Measurements from ENCODE around the gene RAB11A. TPM values are rescaled to one million over a fixed set of nuclear protein-coding genes. Genes with fewer than 3 reads are reported as not detected.

Gene RAB11A
- total RNA-seq, 2 experiments from 2014 or later, result 106 to 113 TPM

GRCh38 chr15:65856821-65857455 lies 12.4 kb upstream of the RAB11A start:
- intact Hi-C loops (cut with micrococcal nuclease), result loop anchor here (5.0 kb wide), 1 partner anchor 220 kb away; no protein-coding TSS in a partner anchor
- ATAC-seq, result peak; percentile 71
- Mint-ChIP-seq H3K4me1 (ENCODE audit: low read depth) (peaks cover 12% of the 10 kb centered on the region), H3K9me3 (no peaks in the 10 kb centered on the region), H3K27me3 (no peaks in the 10 kb centered on the region), H3K27ac (no peak overlapping the region), H3K36me3 (ENCODE audit: low read depth) (no peaks in the 10 kb centered on the region), H3K4me3 (no peak overlapping the region)
- POLR2A ChIA-PET, result interaction anchor here (0.6 to 1.5 kb wide), 3 partner anchors 12 to 66 kb away, joined by 3 to 5 read pairs (median 3); partner anchors contain the start of gene RAB11A
- DNase-seq, result peak; percentile 91
- CTCF ChIA-PET, result interaction anchor here (0.7 to 3.1 kb wide), 31 partner anchors 8 to 261 kb away, joined by 3 to 20 read pairs (median 4); partner anchors contain the start of genes RAB11A and SLC24A1
- TF ChIP-seq CTCF (IDR thresholded peaks at IDR 0.05), result peak; percentile 89

GRCh38 chr15:65857718-65858402 lies 11.4 kb upstream of the RAB11A start:
- intact Hi-C loops (cut with micrococcal nuclease), result loop anchor here (5.0 kb wide), 1 partner anchor 221 kb away; no protein-coding TSS in a partner anchor
- POLR2A ChIA-PET, result interaction anchor here (0.6 to 1.5 kb wide), 2 partner anchors 11 to 67 kb away, joined by 3 to 5 read pairs; partner anchors contain the start of gene RAB11A
- peak overlapping the region; percentile 6 for H3K27ac Mint-ChIP-seq

GRCh38 chr15:65862682-65863081 lies 6.6 kb upstream of the RAB11A start:
- peak; percentile 76 for TF ChIP-seq CTCF (IDR thresholded peaks at IDR 0.05)
- no peaks in the 10 kb centered on the region for H3K36me3 Mint-ChIP-seq (ENCODE audit: low read depth)
- H3K9me3 Mint-ChIP-seq, result no peaks in the 10 kb centered on the region
- H3K4me1 Mint-ChIP-seq (ENCODE audit: low read depth), result peaks cover 13% of the 10 kb centered on the region
- ChIA-PET CTCF (interaction anchor here (0.5 to 1.9 kb wide), 32 partner anchors 12 to 387 kb away, joined by 3 to 8 read pairs (median 3); no protein-coding TSS in a partner anchor), POLR2A (interaction anchor here (0.6 to 0.7 kb wide), 2 partner anchors 35 to 70 kb away, joined by 3 to 4 read pairs; no protein-coding TSS in a partner anchor)
- H3K27me3 Mint-ChIP-seq, result no peaks in the 10 kb centered on the region
- H3K4me3 Mint-ChIP-seq, result no peak overlapping the region
- intact Hi-C loops (cut with micrococcal nuclease), result no loop called here
- ATAC-seq (peak; percentile 99), DNase-seq (peak; percentile 91)
- H3K27ac Mint-ChIP-seq, result no peak overlapping the region

More at GRCh38 chr15:65857718-65858402, 11.4 kb upstream of the RAB11A start:
- ATAC-seq (no peak), DNase-seq (no peak)
- Mint-ChIP-seq H3K9me3 (no peaks in the 10 kb centered on the region), H3K36me3 (ENCODE audit: low read depth) (no peaks in the 10 kb centered on the region), H3K27me3 (no peaks in the 10 kb centered on the region), H3K4me3 (no peak overlapping the region), H3K4me1 (ENCODE audit: low read depth) (peaks cover 16% of the 10 kb centered on the region)
- TF ChIP-seq CTCF (IDR thresholded peaks at IDR 0.05), result no peak
- CTCF ChIA-PET, result interaction anchor here (0.6 to 3.1 kb wide), 21 partner anchors 9 to 262 kb away, joined by 3 to 20 read pairs (median 4); partner anchors contain the start of genes RAB11A and SLC24A1

GRCh38 chr15:65863106-65863505 lies 6.2 kb upstream of the RAB11A start:
- Mint-ChIP-seq H3K9me3 (no peaks in the 10 kb centered on the region), H3K36me3 (ENCODE audit: low read depth) (no peaks in the 10 kb centered on the region), H3K27me3 (no peaks in the 10 kb centered on the region), H3K4me1 (ENCODE audit: low read depth) (peaks cover 9% of the 10 kb centered on the region), H3K27ac (no peak overlapping the region), H3K4me3 (no peak overlapping the region)
- ChIA-PET POLR2A (interaction anchor here (0.6 to 0.7 kb wide), 2 partner anchors 36 to 70 kb away, joined by 3 to 4 read pairs; no protein-coding TSS in a partner anchor), CTCF (interaction anchor here (0.5 to 1.9 kb wide), 31 partner anchors 12 to 387 kb away, joined by 3 to 8 read pairs (median 3); no protein-coding TSS in a partner anchor)
- ATAC-seq, result no peak
- no peak for DNase-seq
- TF ChIP-seq CTCF (IDR thresholded peaks at IDR 0.05), result no peak
- intact Hi-C loops (cut with micrococcal nuclease), result no loop called here
